A549 treated with AZD9567 at 1 μM for 4 hours (cell line): Measurements from ENCODE around the gene SMIM38. TPM values are rescaled to one million over a fixed set of nuclear protein-coding genes. Genes with fewer than 3 reads are reported as not detected.

Experiments used
- total RNA-seq: library from RNA; stranded (reverse); fragments of 200-300 nt; extraction: Qiagen RNA extraction; gene quantifications from 5 replicates; pipeline ENCODE4 v1.2.3, GENCODE V29; 2022; ENCODE audit not compliant: insufficient read depth

Gene SMIM38
- total RNA-seq: 0.02 to 0.08 TPM (median 0.05 TPM) in 4 of 5 replicates, not detected in the other

GRCh38 chr11:69155302-69156234 is at the start of gene SMIM38:
SMIM38 (plus strand) TSS chr11:69155935; CDS start chr11:69157847, 1,912 bp downstream.

Other genes starting within 250 kb of the SMIM38 start
- gene MRGPRD, start 174.9 kb upstream of the SMIM38 start, total RNA-seq: not detected in 5 replicates
- gene MRGPRF, start 142.7 kb upstream of the SMIM38 start, total RNA-seq: 0.03 TPM in 2 of 5 replicates, not detected in the others
- gene TPCN2, start 107.0 kb upstream of the SMIM38 start, total RNA-seq: 7.5 to 14.9 TPM (median 12.9 TPM) in 5 replicates
- gene MYEOV, start 138.2 kb downstream of the SMIM38 start, total RNA-seq: 104 to 121 TPM (median 117 TPM) in 5 replicates